Cardiac septum (tissue), 1 donor: ENCODE data around the gene CFC1. TPM values are rescaled to one million over a fixed set of nuclear protein-coding genes. Genes with fewer than 3 reads are reported as not detected.
"Not testable (repeated sequence)": the region's sequence is repeated elsewhere in the genome, so short reads cannot be mapped to it uniquely, and the experiment has no call there.

Source experiments
- DNase-seq: peaks from one replicate; pipeline ENCODE4 v3.0.0-alpha.2; 2020; ENCODE audit warnings: low spot score
- intact Hi-C: fragments of 100-400 bp; cut with DNase I; formaldehyde crosslinking; loops from one replicate; pipeline ENCODE4 v1.14.0; 2022
- total RNA-seq: library from RNA; stranded (reverse); fragmentation: NEBNext Ultra II Directional; extraction: Animal tissue kit (Norgen Biotek cat#: 25700); gene quantifications from one replicate; pipeline ENCODE4 v1.2.1, GENCODE V29; 2021
- donor health status: DM: no; HTN: no; CAD: no.

CFC1 gene
- total RNA-seq, 1 donor from 2014 or later: not detected

GRCh38 chr2:130588688-130589458 lies 10.5 kb downstream of the CFC1 start:
- intact Hi-C loops: not testable (repeated sequence)
- peak; percentile 49 for DNase-seq

- DNase-seq, intact Hi-C loops: not testable (repeated sequence)
Observed at GRCh38 chr2:130584726-130585125, 14.6 kb downstream of the CFC1 start.

- DNase-seq, intact Hi-C loops: not testable (repeated sequence)
Observed at GRCh38 chr2:130583582-130583981, 15.8 kb downstream of the CFC1 start.

GRCh38 chr2:130582970-130583369 lies 16.4 kb downstream of the CFC1 start:
- peak; percentile 26 for DNase-seq
- intact Hi-C loops: not testable (repeated sequence)

- DNase-seq: peak; percentile 53
- intact Hi-C loops: not testable (repeated sequence)
Observed at GRCh38 chr2:130581491-130581890, 17.9 kb downstream of the CFC1 start.

GRCh38 chr2:130579121-130579520 lies 20.3 kb downstream of the CFC1 start:
- DNase-seq: peak; percentile 26
- intact Hi-C loops: not testable (repeated sequence)

GRCh38 chr2:130577559-130577958 lies 21.8 kb downstream of the CFC1 start:
- intact Hi-C loops, DNase-seq: not testable (repeated sequence)

GRCh38 chr2:130576209-130576784 lies 23.1 kb downstream of the CFC1 start:
- DNase-seq, intact Hi-C loops: not testable (repeated sequence)

- DNase-seq, intact Hi-C loops: not testable (repeated sequence)
Observed at GRCh38 chr2:130574230-130574629, 25.1 kb downstream of the CFC1 start.

- intact Hi-C loops, DNase-seq: not testable (repeated sequence)
Observed at GRCh38 chr2:130571929-130572328, 27.4 kb downstream of the CFC1 start.

- DNase-seq, intact Hi-C loops: not testable (repeated sequence)
Observed at GRCh38 chr2:130566165-130566564, 33.2 kb downstream of the CFC1 start.

- DNase-seq, intact Hi-C loops: not testable (repeated sequence)
Observed at GRCh38 chr2:130556441-130556840, 42.9 kb downstream of the CFC1 start.

- intact Hi-C loops, DNase-seq: not testable (repeated sequence)
Observed at GRCh38 chr2:130554178-130554577, 45.2 kb downstream of the CFC1 start.

GRCh38 chr2:130549475-130549874 lies 49.9 kb downstream of the CFC1 start:
- DNase-seq, intact Hi-C loops: not testable (repeated sequence)

- DNase-seq, intact Hi-C loops: not testable (repeated sequence)
Observed at GRCh38 chr2:130548418-130548817, 51.0 kb downstream of the CFC1 start.

- intact Hi-C loops, DNase-seq: not testable (repeated sequence)
Observed at GRCh38 chr2:130544978-130545377, 54.4 kb downstream of the CFC1 start.

- DNase-seq, intact Hi-C loops: not testable (repeated sequence)
Observed at GRCh38 chr2:130543785-130544528, 55.4 kb downstream of the CFC1 start.

- DNase-seq, intact Hi-C loops: not testable (repeated sequence)
Observed at GRCh38 chr2:130542789-130543188, 56.6 kb downstream of the CFC1 start.
